B cell (primary cell): ENCODE measurements around the gene AUNIP. TPM values are rescaled to one million over a fixed set of nuclear protein-coding genes. Genes with fewer than 3 reads are reported as not detected.

Experiments
- ATAC-seq: fragments of 200-7000 bp; cut with Tn5 transposase; one replicate; pipeline ENCODE4 v1.10.0; 2021; ENCODE audit warnings: low read depth, mild to moderate bottlenecking, moderate number of reproducible peaks, moderate library complexity
- CTCF ChIA-PET: fragments of 350-600 bp; sonication (Branson Sonifier 250); formaldehyde crosslinking; loops from one replicate; lab custom pipeline; 2021; ENCODE audit warnings: antibody characterized with exemption, inconsistent platforms; lab: Charles Lee
- POLR2A ChIA-PET: fragments of 350-600 bp; sonication (Branson Sonifier 250); formaldehyde crosslinking; loops from one replicate; lab custom pipeline; 2021; ENCODE audit warnings: antibody characterized with exemption; lab: Charles Lee
- DNase-seq: peaks from one replicate; pipeline ENCODE4 v3.0.0; 2013
- H2AFZ ChIP-seq: 2 replicates; pipeline ENCODE4 v1.6.1; 2012; ENCODE audit warnings: mild to moderate bottlenecking, low read depth, low read length; ENCODE audit not compliant: insufficient read depth, poor library complexity, severe bottlenecking
- H3K27ac ChIP-seq, 2 donors: 1 replicate in 1 of 2; 2 replicates in 1 of 2; pipeline ENCODE4 v1.5.1; 2012 to 2013; ENCODE audit warnings: low read length in 2 of 2, mild to moderate bottlenecking in 2 of 2, moderate library complexity in 1 of 2
- H3K27me3 ChIP-seq, 4 experiments: fragments of 200-600 bp in 1 of 4; sonication (generic) in 1 of 4; replicated peaks in 1 of 4; 1 replicate in 2 of 4; 2 replicates in 2 of 4; pipeline versions ENCODE4 v1.6.1 to v1.7.0; 2013 to 2016; ENCODE audit warnings: low read length in 3 of 4, mild to moderate bottlenecking in 2 of 4, mixed read lengths in 1 of 4, moderate library complexity in 1 of 4; ENCODE audit not compliant: insufficient read depth in 4 of 4, control insufficient read depth in 3 of 4; ENCODE audit errors: control extremely low read depth in 1 of 4
- H3K36me3 ChIP-seq, 2 experiments: replicated peaks in 1 of 2; 1 replicate in 1 of 2; 2 replicates in 1 of 2; pipeline versions ENCODE4 v1.6.1 to v1.7.1; 2013; ENCODE audit warnings: low read length in 1 of 2; ENCODE audit not compliant: insufficient read depth in 2 of 2, control insufficient read depth in 1 of 2; ENCODE audit errors: control extremely low read depth in 1 of 2, extremely low read depth in 1 of 2
- H3K4me1 ChIP-seq, 2 donors: fragments of 200-600 bp in 1 of 2; sonication (generic) in 1 of 2; 1 replicate in 1 of 2; 2 replicates in 1 of 2; pipeline versions ENCODE4 v1.5.1 to v1.6.1; 2013 to 2017; ENCODE audit warnings: low read length in 2 of 2; ENCODE audit not compliant: control insufficient read depth in 2 of 2, insufficient read depth in 2 of 2
- H3K4me2 ChIP-seq: replicated peaks from 2 replicates; pipeline ENCODE3; 2012; ENCODE audit warnings: mild to moderate bottlenecking, low read depth, low read length; ENCODE audit not compliant: poor library complexity, severe bottlenecking
- H3K4me3 ChIP-seq, 5 experiments: fragments of 200-600 bp in 1 of 5; sonication (generic) in 1 of 5; 1 replicate in 3 of 5; 2 replicates in 2 of 5; pipeline versions ENCODE4 v1.5.1 to v1.7.0; 2011 to 2016; ENCODE audit warnings: low read length in 4 of 5, mild to moderate bottlenecking in 4 of 5, low read depth in 2 of 5, control low read depth in 1 of 5, moderate library complexity in 1 of 5; ENCODE audit not compliant: insufficient read depth in 1 of 5; ENCODE audit errors: control extremely low read depth in 1 of 5, extremely low read depth in 1 of 5
- H3K79me2 ChIP-seq: fragments of 200-600 bp; sonication (generic); one replicate; pipeline ENCODE4 v1.6.0; 2016; ENCODE audit warnings: low read length; ENCODE audit not compliant: control insufficient read depth, insufficient read depth
- H3K9ac ChIP-seq: fragments of 200-600 bp; sonication (generic); 2 replicates; pipeline ENCODE4 v1.6.1; 2017; ENCODE audit warnings: mild to moderate bottlenecking, low read length, moderate library complexity
- H3K9me3 ChIP-seq, 3 donors: one replicate each; pipeline versions ENCODE4 v1.6.1 to v1.7.1; 2013; ENCODE audit warnings: low read length in 2 of 3; ENCODE audit not compliant: control insufficient read depth in 2 of 3, insufficient read depth in 1 of 3; ENCODE audit errors: control extremely low read depth in 1 of 3
- H4K20me1 ChIP-seq: 2 replicates; pipeline ENCODE4 v1.6.0; 2012; ENCODE audit warnings: mild to moderate bottlenecking, low read length; ENCODE audit not compliant: insufficient read depth, control insufficient read depth, poor library complexity, severe bottlenecking
- H3K27ac Mint-ChIP-seq: one replicate; pipeline ENCODE4 v1.8.0; 2021; ENCODE audit warnings: mixed read lengths
- H3K27me3 Mint-ChIP-seq: one replicate; pipeline ENCODE4 v1.8.0; 2021; ENCODE audit warnings: mixed read lengths
- H3K4me1 Mint-ChIP-seq: one replicate; pipeline ENCODE4 v1.8.0; 2021; ENCODE audit warnings: mixed read lengths
- H3K4me3 Mint-ChIP-seq: one replicate; pipeline ENCODE4 v1.8.0; 2021; ENCODE audit warnings: mixed read lengths
- H3K9me3 Mint-ChIP-seq: one replicate; pipeline ENCODE4 v1.8.0; 2022; ENCODE audit warnings: mixed read lengths; ENCODE audit not compliant: insufficient read depth
- EZH2 ChIP-seq: IDR thresholded peaks from 2 replicates; pipeline ENCODE4 v1.6.1; 2012; ENCODE audit warnings: borderline replicate concordance, low read depth, mild to moderate bottlenecking, moderate library complexity, low read length; ENCODE audit not compliant: insufficient read depth, poor library complexity, severe bottlenecking
- WGBS: methylation state at CpG from one replicate; pipeline ENCODE4 v1.1.5; 2013; ENCODE audit warnings: missing lambda C conversion rate; ENCODE audit not compliant: insufficient coverage; 5-methylcytosine and 5-hydroxymethylcytosine counted together
- intact Hi-C: fragments of 100-400 bp; cut with micrococcal nuclease; formaldehyde crosslinking; loops from one replicate; pipeline ENCODE4 v1.10.0; 2022
- polyA plus RNA-seq: library from polyadenylated mRNA; depleted of rRNA; stranded (reverse); fragments of >200 nt; gene quantifications from 2 replicates; pipeline ENCODE4 v1.2.3, GENCODE V29; 2012
- total RNA-seq, 2 donors: library from RNA; stranded (reverse); fragments of 120-200 nt in 1 of 2; gene quantifications; 1 replicate in 1 of 2; 2 replicates in 1 of 2; pipeline versions ENCODE4 v1.2.3 to v1.2.4, GENCODE V29; 2013 to 2022
- TF ChIP-seq, protein P1 (sequence below): fragments of 200-600 bp; IDR thresholded peaks from one replicate; pipeline ENCODE4 v1.8.0; 2022; ENCODE audit warnings: antibody characterized with exemption, mild to moderate bottlenecking

Gene AUNIP
- total and polyA plus RNA-seq, 2 donors (not counting 1 experiment from before 2014, with no cell fraction given): 0.27 TPM; not detected in 1

DNA sequence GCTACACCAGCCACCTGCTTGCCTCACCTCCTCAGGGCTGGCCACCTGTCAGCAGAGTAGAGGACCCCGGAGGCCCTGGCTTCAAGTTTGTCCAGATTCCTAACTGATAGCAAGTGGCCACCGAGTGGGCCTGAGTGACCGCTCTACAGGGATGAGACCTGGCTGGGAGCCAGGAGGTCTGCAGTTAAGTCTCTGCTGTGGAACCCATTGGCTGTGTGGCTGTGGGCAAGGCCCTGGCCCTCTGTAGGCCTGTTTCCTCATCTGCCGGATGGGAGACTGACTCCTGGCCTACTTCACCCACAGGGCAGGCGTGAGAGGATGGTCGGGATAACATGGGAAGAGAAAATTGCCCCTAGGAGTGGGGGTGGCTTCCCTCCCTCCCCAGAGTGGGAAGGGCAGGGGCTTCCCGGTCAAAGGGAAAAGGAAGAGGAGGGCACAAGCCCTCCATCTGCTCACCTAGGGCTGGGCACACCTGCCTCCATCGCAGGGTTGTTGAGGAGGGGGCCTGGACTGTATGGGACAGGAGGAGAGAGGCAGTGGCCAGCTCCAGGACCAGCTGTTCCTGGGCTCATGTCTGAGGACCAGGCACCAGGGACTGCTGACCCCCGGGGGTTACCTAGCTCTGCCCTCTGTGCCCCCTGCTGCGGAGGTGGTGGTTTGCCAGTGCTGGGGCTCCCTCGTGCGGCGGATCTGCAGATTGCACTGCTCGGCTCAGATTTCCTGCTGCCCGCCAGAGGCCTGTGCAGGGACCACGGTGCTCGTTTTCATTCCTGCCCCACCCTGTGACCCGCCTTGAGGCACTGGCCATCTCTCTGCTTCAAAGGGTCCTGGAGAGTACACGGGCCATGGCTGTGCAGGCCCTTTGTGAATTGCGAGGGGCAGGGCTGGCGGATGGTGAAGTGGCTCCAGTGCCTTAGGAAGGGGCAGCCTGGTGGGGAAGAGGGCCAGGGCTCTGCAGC lies 48.6 kb downstream of the AUNIP start:
- Mint-ChIP-seq H3K27ac (no peak overlapping the region), H3K27me3 (no peaks in the 10 kb centered on the region), H3K9me3 (no peaks in the 10 kb centered on the region), H3K4me1 (peaks cover 17% of the 10 kb centered on the region), H3K4me3 (no peak overlapping the region)
- TF ChIP-seq, protein P1, sequence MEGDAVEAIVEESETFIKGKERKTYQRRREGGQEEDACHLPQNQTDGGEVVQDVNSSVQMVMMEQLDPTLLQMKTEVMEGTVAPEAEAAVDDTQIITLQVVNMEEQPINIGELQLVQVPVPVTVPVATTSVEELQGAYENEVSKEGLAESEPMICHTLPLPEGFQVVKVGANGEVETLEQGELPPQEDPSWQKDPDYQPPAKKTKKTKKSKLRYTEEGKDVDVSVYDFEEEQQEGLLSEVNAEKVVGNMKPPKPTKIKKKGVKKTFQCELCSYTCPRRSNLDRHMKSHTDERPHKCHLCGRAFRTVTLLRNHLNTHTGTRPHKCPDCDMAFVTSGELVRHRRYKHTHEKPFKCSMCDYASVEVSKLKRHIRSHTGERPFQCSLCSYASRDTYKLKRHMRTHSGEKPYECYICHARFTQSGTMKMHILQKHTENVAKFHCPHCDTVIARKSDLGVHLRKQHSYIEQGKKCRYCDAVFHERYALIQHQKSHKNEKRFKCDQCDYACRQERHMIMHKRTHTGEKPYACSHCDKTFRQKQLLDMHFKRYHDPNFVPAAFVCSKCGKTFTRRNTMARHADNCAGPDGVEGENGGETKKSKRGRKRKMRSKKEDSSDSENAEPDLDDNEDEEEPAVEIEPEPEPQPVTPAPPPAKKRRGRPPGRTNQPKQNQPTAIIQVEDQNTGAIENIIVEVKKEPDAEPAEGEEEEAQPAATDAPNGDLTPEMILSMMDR: peak; percentile 96
- no peak for TF ChIP-seq EZH2
- no peak overlapping the region for H3K27ac ChIP-seq
- H4K20me1 ChIP-seq: no peaks in the 10 kb centered on the region
- peak overlapping the region; percentile 23 for H2AFZ ChIP-seq
- peak overlapping the region; percentile 50 for H3K4me2 ChIP-seq
- peaks cover 11 to 23% of the 10 kb centered on the region in 2 donors for H3K4me1 ChIP-seq
- DNase-seq: peak; percentile 84
- ATAC-seq: peak; percentile 89
- H3K36me3 ChIP-seq: peaks cover 0 to 3% of the 10 kb centered on the region in 2 experiments
- ChIA-PET CTCF (interaction anchor here (0.6 to 6.1 kb wide), 19 partner anchors 9 to 383 kb away, joined by 3 to 59 read pairs (median 3); partner anchors contain the start of genes MTFR1L and SELENON), POLR2A (interaction anchor here (0.6 to 1.5 kb wide), 2 partner anchors 9 to 246 kb away, joined by 3 to 4 read pairs; partner anchors contain the start of gene MTFR1L)
- H3K9ac ChIP-seq: no peak overlapping the region
- H3K27me3 ChIP-seq: no peaks in the 10 kb centered on the region
- intact Hi-C loops: loop anchor here (5.0 to 10.0 kb wide), 2 partner anchors 408 to 566 kb away; partner anchors contain the start of gene RSRP1
- 34% methylated on average over 17 of the region's 21 CpGs for WGBS
- H3K9me3 ChIP-seq: no peaks in the 10 kb centered on the region
- H3K79me2 ChIP-seq: no peaks in the 10 kb centered on the region
- no peak overlapping the region for H3K4me3 ChIP-seq
